Endometrial microvascular endothelial cells (primary cell): ENCODE data around the gene LINC00305. TPM values are rescaled to one million over a fixed set of nuclear protein-coding genes. Genes with fewer than 3 reads are reported as not detected.

Experiments used
- in situ Hi-C: cut with HindIII; loops from 2 replicates; pipeline ENCODE4 v1.10.0; 2017; ENCODE audit warnings: low sequenced_read_pairs, low pct_unique_long_range_greater_than_20kb; ENCODE audit errors: inconsistent ontology term
- total RNA-seq: library from RNA; depleted of rRNA; stranded (reverse); fragments of >200 nt; gene quantifications from one replicate; pipeline ENCODE4 v1.2.3, GENCODE V29; 2015; ENCODE audit errors: inconsistent ontology term

The LINC00305 gene
- total RNA-seq, 1 donor from 2014 or later: not detected

GRCh38 chr18:64044616-64045015 lies 104.3 kb downstream of the LINC00305 start:
- in situ Hi-C loops: no loop called here

GRCh38 chr18:64042728-64043358 lies 106.0 kb downstream of the LINC00305 start:
- in situ Hi-C loops: no loop called here

- in situ Hi-C loops: no loop called here
Measured at GRCh38 chr18:64037812-64038414, 111.0 kb downstream of the LINC00305 start.

GRCh38 chr18:64032312-64032711 lies 116.6 kb downstream of the LINC00305 start:
- in situ Hi-C loops: no loop called here

GRCh38 chr18:64031411-64031810 lies 117.5 kb downstream of the LINC00305 start:
- in situ Hi-C loops: no loop called here

Other genes with a start within 250 kb of the LINC00305 start
- not detected for gene SERPINB10, start 241.1 kb downstream of the LINC00305 start, total RNA-seq
- not detected for gene HMSD, start 199.8 kb downstream of the LINC00305 start, total RNA-seq
- 34.6 TPM for gene SERPINB8, start 179.0 kb downstream of the LINC00305 start, total RNA-seq